ENCODE data around the gene RASAL2. TPM values are rescaled to one million over a fixed set of nuclear protein-coding genes. Genes with fewer than 3 reads are reported as not detected.

RASAL2 gene
- total and polyA plus RNA-seq, 9 of the 15 experiments (the other 6 are each of a cell fraction or from before 2014, with no cell fraction given): 0.13 to 1.0 (median 0.62) TPM

GRCh38 chr1:178408871-178409270, 315.0 kb downstream of the RASAL2 start:
- ChIA-PET POLR2A (no interaction called here), CTCF (ENCODE audit: low intra/inter-chr PET ratio) (no interaction called here)
- in situ Hi-C loops (cut with MboI) (no loop called here), intact Hi-C loops (cut with micrococcal nuclease) (no loop called here)
- ATAC-seq: no peak
- Histone ChIP-seq H3K4me3 (no peak overlapping the region), H3K9ac (ENCODE audit: insufficient read depth in 1 of 2, low read depth in 2 of 2, low read length in 2 of 2) (no peak overlapping the region), H3K4me1 (replicated peaks in 1 of 2; ENCODE audit: control insufficient read depth in 2 of 2, insufficient read depth in 2 of 2, low read length in 2 of 2) (no peaks in the 10 kb centered on the region), H3K27me3 (ENCODE audit: control insufficient read depth in 2 of 2, insufficient read depth in 2 of 2, low read length in 2 of 2) (no peaks in the 10 kb centered on the region), H3K27ac (ENCODE audit: extremely low read depth, low read depth, low read length) (no peak overlapping the region), H3K79me2 (ENCODE audit: control insufficient read depth, insufficient read depth, low read length) (no peaks in the 10 kb centered on the region), H2AFZ (ENCODE audit: low read depth, low read length) (no peak overlapping the region), H3K9me1 (ENCODE audit: control insufficient read depth, insufficient read depth, low read length) (no peaks in the 10 kb centered on the region), H3K4me2 (ENCODE audit: insufficient read depth, low read length) (no peak overlapping the region), H4K20me1 (replicated peaks; ENCODE audit: control insufficient read depth, insufficient read depth, low read length) (no peaks in the 10 kb centered on the region), H3K9me3 (replicated peaks; ENCODE audit: control insufficient read depth, insufficient read depth, low read depth, low read length) (no peaks in the 10 kb centered on the region), H3K36me3 (ENCODE audit: control insufficient read depth, insufficient read depth, low read length) (no peaks in the 10 kb centered on the region)
- 0% methylated on average over 2 of the region's 2 CpGs for WGBS (ENCODE audit: insufficient coverage, low coverage, missing lambda C conversion rate)
- no TSS peak for BruUV-seq (replicated peaks)
- no peak for DNase-seq (ENCODE audit: extremely low read depth in 1 of 4, low spot score in 3 of 4)
- no peak for FAIRE-seq
- TF ChIP-seq PTBP1 (IDR thresholded peaks at IDR 0.05; ENCODE audit: low read depth, low read length): no peak
- no peak for TF ChIP-seq ZNF639 (CRISPR knock-in tag; conservative IDR thresholded peaks at IDR 0.05 in 1 of 2, IDR thresholded peaks at IDR 0.05 in 1 of 2)
- no peak for TF ChIP-seq ZNF197 (CRISPR knock-in tag; IDR thresholded peaks at IDR 0.05; ENCODE audit: low read depth)
- no peak for TF ChIP-seq ZNF212 (CRISPR knock-in tag; IDR thresholded peaks at IDR 0.05)
- TF ChIP-seq GMEB1 (CRISPR knock-in tag; IDR thresholded peaks at IDR 0.05): no peak
- no peak for TF ChIP-seq ETS2 (tag; IDR thresholded peaks at IDR 0.05; ENCODE audit: borderline replicate concordance, poor library complexity, severe bottlenecking)
- TF ChIP-seq THRB (CRISPR knock-in tag; conservative IDR thresholded peaks at IDR 0.05): no peak
- no peak for TF ChIP-seq EP300 (IDR thresholded peaks at IDR 0.05; ENCODE audit: low read length)
- TF ChIP-seq EWSR1 (IDR thresholded peaks at IDR 0.05; ENCODE audit: borderline replicate concordance, low read depth, partially characterized antibody): no peak

Measured in K562 (cell line).